Right ventricle myocardium superior (tissue), 1 donor: Measurements from ENCODE around the gene MSANTD1. TPM values are rescaled to one million over a fixed set of nuclear protein-coding genes. Genes with fewer than 3 reads are reported as not detected.

Source experiments
- ATAC-seq: fragments of 200-7000 bp; cut with Tn5 transposase; one replicate; pipeline ENCODE4 v1.9.1; 2020; ENCODE audit warnings: mild to moderate bottlenecking; ENCODE audit not compliant: poor library complexity
- DNase-seq: peaks from one replicate; pipeline ENCODE4 v3.0.0-alpha.2; 2020
- intact Hi-C: fragments of 100-400 bp; cut with DNase I; formaldehyde crosslinking; loops from one replicate; pipeline ENCODE4 v1.11.2; 2022
- total RNA-seq: library from RNA; stranded (reverse); fragmentation: NEBNext Ultra II Directional; extraction: Animal tissue kit (Norgen Biotek cat#: 25700); gene quantifications from one replicate; pipeline ENCODE4 v1.2.1, GENCODE V29; 2021
- donor health status: DM: no; HTN: yes; CAD: no; lungs with severe emphysema.

The MSANTD1 gene
- total RNA-seq, 1 donor from 2014 or later, result 0.54 TPM

- intact Hi-C loops, result no loop called here
- no peak for ATAC-seq
- DNase-seq, result no peak
Observed at GRCh38 chr4:3303923-3304710, 55.2 kb downstream of the MSANTD1 start.

- intact Hi-C loops, result no loop called here
- ATAC-seq (peak; percentile 61), DNase-seq (no peak)
Observed at GRCh38 chr4:3304831-3305609, 56.1 kb downstream of the MSANTD1 start.

- peak; percentile 9 for DNase-seq
- no peak for ATAC-seq
- intact Hi-C loops, result no loop called here
Observed at GRCh38 chr4:3305610-3306371, 56.8 kb downstream of the MSANTD1 start.

Other genes starting within 250 kb of the MSANTD1 start
- not detected for gene HTT-AS, start 174.6 kb upstream of the MSANTD1 start, total RNA-seq
- gene HTT, start 174.5 kb upstream of the MSANTD1 start, total RNA-seq, result 23.9 TPM
- gene RGS12, start 43.9 kb downstream of the MSANTD1 start, total RNA-seq, result 15.8 TPM
- 1.9 TPM for gene HGFAC, start 192.8 kb downstream of the MSANTD1 start, total RNA-seq
- 33.7 TPM for gene DOK7, start 214.1 kb downstream of the MSANTD1 start, total RNA-seq